BE2C (cell line): ENCODE measurements around the gene C2orf92.

Source experiments
- DNase-seq: peaks from one replicate; pipeline ENCODE4 v3.0.0-alpha.2; 2020
- H3K27me3 ChIP-seq: fragments of 250-450 bp; sonication (Bioruptor Pico); 2 replicates; pipeline ENCODE4 v1.5.1; 2020; ENCODE audit warnings: mild to moderate bottlenecking
- H3K36me3 ChIP-seq: fragments of 250-450 bp; sonication (Bioruptor Pico); 2 replicates; pipeline ENCODE4 v1.5.1; 2020; ENCODE audit warnings: mild to moderate bottlenecking
- H3K4me1 ChIP-seq: fragments of 250-450 bp; sonication (Bioruptor Pico); 2 replicates; pipeline ENCODE4 v1.5.1; 2020
- H3K4me3 ChIP-seq: 2 replicates; pipeline ENCODE4 v1.5.1; 2011; ENCODE audit warnings: low read depth, low read length
- H3K9me3 ChIP-seq: fragments of 250-450 bp; sonication (Bioruptor Pico); 2 replicates; pipeline ENCODE4 v1.5.1; 2020
- CTCF ChIP-seq: IDR thresholded peaks from 2 replicates; pipeline ENCODE4 v1.5.1; 2012; ENCODE audit warnings: mild to moderate bottlenecking, low read depth, low read length

C2orf92 gene

GRCh38 chr2:97736185-97736584 lies 66.7 kb downstream of the C2orf92 start:
- Histone ChIP-seq H3K27me3 (no peaks in the 10 kb centered on the region), H3K9me3 (no peaks in the 10 kb centered on the region), H3K4me1 (no peaks in the 10 kb centered on the region), H3K4me3 (no peak overlapping the region), H3K36me3 (no peaks in the 10 kb centered on the region)
- TF ChIP-seq CTCF = no peak
- DNase-seq = no peak

- no peaks in the 10 kb centered on the region for H3K27me3 ChIP-seq
- H3K36me3 ChIP-seq = no peaks in the 10 kb centered on the region
- H3K9me3 ChIP-seq = no peaks in the 10 kb centered on the region
Observed at GRCh38 chr2:97736608-97737330, 67.3 kb downstream of the C2orf92 start.

GRCh38 chr2:97737421-97738178 lies 68.1 kb downstream of the C2orf92 start:
- Histone ChIP-seq H3K4me1 (no peaks in the 10 kb centered on the region), H3K4me3 (no peak overlapping the region), H3K27me3 (no peaks in the 10 kb centered on the region), H3K9me3 (no peaks in the 10 kb centered on the region), H3K36me3 (no peaks in the 10 kb centered on the region)
- DNase-seq = no peak
- TF ChIP-seq CTCF = no peak

More at GRCh38 chr2:97736608-97737330, 67.3 kb downstream of the C2orf92 start:
- Histone ChIP-seq H3K4me3 (no peak overlapping the region), H3K4me1 (no peaks in the 10 kb centered on the region)
- TF ChIP-seq CTCF = no peak
- DNase-seq = no peak

- Histone ChIP-seq H3K9me3 (no peaks in the 10 kb centered on the region), H3K27me3 (no peaks in the 10 kb centered on the region), H3K36me3 (no peaks in the 10 kb centered on the region), H3K4me1 (no peaks in the 10 kb centered on the region), H3K4me3 (no peak overlapping the region)
- no peak for DNase-seq
- TF ChIP-seq CTCF = no peak
Observed at GRCh38 chr2:97738179-97739019, 68.9 kb downstream of the C2orf92 start.

GRCh38 chr2:97739020-97739892 lies 69.7 kb downstream of the C2orf92 start:
- DNase-seq = no peak
- H3K27me3 ChIP-seq = no peaks in the 10 kb centered on the region
- no peak for TF ChIP-seq CTCF

More at GRCh38 chr2:97739020-97739892, 69.7 kb downstream of the C2orf92 start:
- no peaks in the 10 kb centered on the region for H3K9me3 ChIP-seq
- no peak overlapping the region for H3K4me3 ChIP-seq
- H3K36me3 ChIP-seq = no peaks in the 10 kb centered on the region
- no peaks in the 10 kb centered on the region for H3K4me1 ChIP-seq
